DOHH2 (cell line): ENCODE data around the gene FIGN.

Experiments used
- EZH2phosphoT487 ChIP-seq: fragments of 200-600 bp; sonication (generic); IDR thresholded peaks from 2 replicates; pipeline ENCODE4 v1.6.1; 2017; ENCODE audit warnings: borderline replicate concordance, mild to moderate bottlenecking, antibody characterized with exemption, low read length, moderate library complexity, mixed read lengths
- TF ChIP-seq, protein P1 (sequence below): fragments of 200-600 bp; sonication (generic); IDR thresholded peaks from one replicate; pipeline ENCODE4 v1.5.1; 2014; ENCODE audit warnings: antibody characterized with exemption, mild to moderate bottlenecking, low read depth, low read length; ENCODE audit not compliant: poor library complexity, severe bottlenecking

GRCh38 chr2:163606878-163607277 is 128.9 kb downstream of the FIGN start:
- TF ChIP-seq, protein P1, sequence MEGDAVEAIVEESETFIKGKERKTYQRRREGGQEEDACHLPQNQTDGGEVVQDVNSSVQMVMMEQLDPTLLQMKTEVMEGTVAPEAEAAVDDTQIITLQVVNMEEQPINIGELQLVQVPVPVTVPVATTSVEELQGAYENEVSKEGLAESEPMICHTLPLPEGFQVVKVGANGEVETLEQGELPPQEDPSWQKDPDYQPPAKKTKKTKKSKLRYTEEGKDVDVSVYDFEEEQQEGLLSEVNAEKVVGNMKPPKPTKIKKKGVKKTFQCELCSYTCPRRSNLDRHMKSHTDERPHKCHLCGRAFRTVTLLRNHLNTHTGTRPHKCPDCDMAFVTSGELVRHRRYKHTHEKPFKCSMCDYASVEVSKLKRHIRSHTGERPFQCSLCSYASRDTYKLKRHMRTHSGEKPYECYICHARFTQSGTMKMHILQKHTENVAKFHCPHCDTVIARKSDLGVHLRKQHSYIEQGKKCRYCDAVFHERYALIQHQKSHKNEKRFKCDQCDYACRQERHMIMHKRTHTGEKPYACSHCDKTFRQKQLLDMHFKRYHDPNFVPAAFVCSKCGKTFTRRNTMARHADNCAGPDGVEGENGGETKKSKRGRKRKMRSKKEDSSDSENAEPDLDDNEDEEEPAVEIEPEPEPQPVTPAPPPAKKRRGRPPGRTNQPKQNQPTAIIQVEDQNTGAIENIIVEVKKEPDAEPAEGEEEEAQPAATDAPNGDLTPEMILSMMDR: no peak
- no peak for TF ChIP-seq EZH2phosphoT487
